PFSK-1 (cell line): Measurements from ENCODE around the gene KCNIP1.

Experiments used
- FOXP2 ChIP-seq: optimal IDR thresholded peaks from 2 replicates; pipeline ENCODE3; 2011; ENCODE audit warnings: borderline replicate concordance, control low read depth, inconsistent platforms; ENCODE audit not compliant: insufficient read depth; ENCODE audit errors: extremely low read length, extremely low read depth
- POLR2AphosphoS5 ChIP-seq: IDR thresholded peaks from 2 replicates; pipeline ENCODE4 v1.6.1; 2012; ENCODE audit warnings: low read depth, mild to moderate bottlenecking, control low read depth, low read length, moderate library complexity
- REST ChIP-seq, 2 experiments: IDR thresholded peaks; 2 replicates each; pipeline versions ENCODE4 v1.6.1 to v1.8.0; 2011 to 2012; ENCODE audit warnings: low read depth in 2 of 2, low read length in 2 of 2, control low read depth in 1 of 2, inconsistent platforms in 1 of 2, mild to moderate bottlenecking in 1 of 2, moderate library complexity in 1 of 2; ENCODE audit not compliant: insufficient read depth in 1 of 2
- SIN3A ChIP-seq: IDR thresholded peaks from 2 replicates; pipeline ENCODE4 v1.6.1; 2012; ENCODE audit warnings: mild to moderate bottlenecking, low read length, moderate library complexity, borderline replicate concordance; ENCODE audit not compliant: insufficient read depth
- TAF1 ChIP-seq: IDR thresholded peaks from 2 replicates; pipeline ENCODE4 v1.6.1; 2012; ENCODE audit warnings: low read length, control low read depth, borderline replicate concordance; ENCODE audit not compliant: insufficient read depth

The KCNIP1 gene

GRCh38 chr5:170747851-170748250 is 244.0 kb downstream of the KCNIP1 start:
- TF ChIP-seq FOXP2 = no peak
- no peak for TF ChIP-seq REST (IDR thresholded peaks at IDR 0.05; ENCODE audit: insufficient read depth in 1 of 2, low read depth in 2 of 2, low read length in 2 of 2)

- TF ChIP-seq SIN3A (no peak), TAF1 (no peak), REST (IDR thresholded peaks at IDR 0.05; ENCODE audit: insufficient read depth in 1 of 2, low read depth in 2 of 2, low read length in 2 of 2) (no peak), POLR2AphosphoS5 (no peak), FOXP2 (no peak)
These were observed 245.2 kb downstream of the KCNIP1 start for GRCh38 chr5:170748951-170749471.

- TF ChIP-seq TAF1 (no peak), POLR2AphosphoS5 (no peak), FOXP2 (no peak), SIN3A (no peak), REST (IDR thresholded peaks at IDR 0.05; ENCODE audit: insufficient read depth in 1 of 2, low read depth in 2 of 2, low read length in 2 of 2) (no peak)
These were observed 246.2 kb downstream of the KCNIP1 start for GRCh38 chr5:170749911-170750431.

GRCh38 chr5:170750791-170751190 is 247.0 kb downstream of the KCNIP1 start:
- TF ChIP-seq POLR2AphosphoS5 = no peak
- no peak for TF ChIP-seq SIN3A
- no peak for TF ChIP-seq FOXP2
- TF ChIP-seq TAF1 = no peak
- no peak for TF ChIP-seq REST (IDR thresholded peaks at IDR 0.05; ENCODE audit: insufficient read depth in 1 of 2, low read depth in 2 of 2, low read length in 2 of 2)

GRCh38 chr5:170751631-170752030 is 247.8 kb downstream of the KCNIP1 start:
- no peak for TF ChIP-seq REST (IDR thresholded peaks at IDR 0.05; ENCODE audit: insufficient read depth in 1 of 2, low read depth in 2 of 2, low read length in 2 of 2)
- TF ChIP-seq TAF1 = no peak
- no peak for TF ChIP-seq SIN3A
- no peak for TF ChIP-seq POLR2AphosphoS5
- TF ChIP-seq FOXP2 = no peak
